ENCODE data around the gene POP7. TPM values are rescaled to one million over a fixed set of nuclear protein-coding genes. Genes with fewer than 3 reads are reported as not detected.
"Not testable (repeated sequence)": the region's sequence is repeated elsewhere in the genome, so short reads cannot be mapped to it uniquely, and the experiment has no call there.

The POP7 gene
- polyA plus RNA-seq, 1 experiment = 35.2 TPM

- Histone ChIP-seq H3K4me3 (ENCODE audit: low read depth, low read length) (peak overlapping the region; percentile 97), H3K36me3 (ENCODE audit: control insufficient read depth, insufficient read depth, low read length) (no peaks in the 10 kb centered on the region), H3K27me3 (ENCODE audit: control insufficient read depth, insufficient read depth, low read length) (no peaks in the 10 kb centered on the region)
- POLR2A ChIA-PET = interaction anchor here (0.6 to 0.7 kb wide), 2 partner anchors 145 to 168 kb away, joined by 3 to 7 read pairs; partner anchors contain the start of genes SLC12A9 and SRRT
- TF ChIP-seq CTCF (IDR thresholded peaks at IDR 0.05; ENCODE audit: insufficient read depth, low read depth, low read length) = no peak
- no peak for DNase-seq (ENCODE audit: low read depth)
- CTCF ChIA-PET = interaction anchor here (1.7 to 3.6 kb wide), 8 partner anchors 14 to 277 kb away, joined by 4 to 84 read pairs (median 16); partner anchors contain the start of genes EPHB4, EPO, GIGYF1 and MEPCE
Measured at GRCh38 chr7:100706672-100707311, 871 bp downstream of the POP7 start.

GRCh38 chr7:100708395-100708794, 2.5 kb downstream of the POP7 start:
- no peaks in the 10 kb centered on the region for H3K36me3 ChIP-seq (ENCODE audit: control insufficient read depth, insufficient read depth, low read length)
- no peak for DNase-seq (ENCODE audit: low read depth)
- ChIA-PET POLR2A (no interaction called here), CTCF (no interaction called here)
- no peak overlapping the region for H3K4me3 ChIP-seq (ENCODE audit: low read depth, low read length)
- no peak for TF ChIP-seq CTCF (IDR thresholded peaks at IDR 0.05; ENCODE audit: insufficient read depth, low read depth, low read length)
- no peaks in the 10 kb centered on the region for H3K27me3 ChIP-seq (ENCODE audit: control insufficient read depth, insufficient read depth, low read length)

GRCh38 chr7:100710452-100710851, 4.5 kb downstream of the POP7 start:
- CTCF ChIA-PET = interaction anchor here (2.3 kb wide), 1 partner anchor 142 kb away, joined by 6 read pairs; the partner anchor contains the start of gene SLC12A9
- DNase-seq (ENCODE audit: low read depth) = no peak
- POLR2A ChIA-PET = no interaction called here
- H3K27me3 ChIP-seq (ENCODE audit: control insufficient read depth, insufficient read depth, low read length) = 0 out of 2 replicates have a peak, but pooled peaks cover 1% of the 10 kb centered on the region
- no peaks in the 10 kb centered on the region for H3K36me3 ChIP-seq (ENCODE audit: control insufficient read depth, insufficient read depth, low read length)
- H3K4me3 ChIP-seq (ENCODE audit: low read depth, low read length) = no peak overlapping the region
- no peak for TF ChIP-seq CTCF (IDR thresholded peaks at IDR 0.05; ENCODE audit: insufficient read depth, low read depth, low read length)

- no peak overlapping the region for H3K4me3 ChIP-seq (ENCODE audit: low read depth, low read length)
- no peaks in the 10 kb centered on the region for H3K36me3 ChIP-seq (ENCODE audit: control insufficient read depth, insufficient read depth, low read length)
- TF ChIP-seq CTCF (IDR thresholded peaks at IDR 0.05; ENCODE audit: insufficient read depth, low read depth, low read length) = no peak
- POLR2A ChIA-PET = interaction anchor here (0.6 kb wide), 1 partner anchor 97 kb away, joined by 4 read pairs; no protein-coding TSS in a partner anchor
- CTCF ChIA-PET = interaction anchor here (2.0 to 2.3 kb wide), 2 partner anchors 14 to 141 kb away, joined by 6 to 8 read pairs; partner anchors contain the start of gene SLC12A9
- no peak for DNase-seq (ENCODE audit: low read depth)
- H3K27me3 ChIP-seq (ENCODE audit: control insufficient read depth, insufficient read depth, low read length) = 0 out of 2 replicates have a peak, but pooled peaks cover 1% of the 10 kb centered on the region
Measured at GRCh38 chr7:100711369-100711768, 5.4 kb downstream of the POP7 start.

- POLR2A ChIA-PET = no interaction called here
- no peak for TF ChIP-seq CTCF (IDR thresholded peaks at IDR 0.05; ENCODE audit: insufficient read depth, low read depth, low read length)
- Histone ChIP-seq H3K36me3 (ENCODE audit: control insufficient read depth, insufficient read depth, low read length) (no peaks in the 10 kb centered on the region), H3K27me3 (ENCODE audit: control insufficient read depth, insufficient read depth, low read length) (peaks cover 9% of the 10 kb centered on the region), H3K4me3 (ENCODE audit: low read depth, low read length) (no peak overlapping the region)
- CTCF ChIA-PET = interaction anchor here (0.8 to 2.2 kb wide), 6 partner anchors 9 to 138 kb away, joined by 3 to 9 read pairs (median 4); partner anchors contain the start of genes EPHB4, POP7 and SLC12A9
- DNase-seq (ENCODE audit: low read depth) = no peak
Measured at GRCh38 chr7:100714725-100715124, 8.8 kb downstream of the POP7 start.

- CTCF ChIA-PET = interaction anchor here (1.5 to 5.2 kb wide), 2 partner anchors 11 to 134 kb away, joined by 5 to 65 read pairs; partner anchors contain the start of genes POP7 and SLC12A9
- H3K36me3 ChIP-seq (ENCODE audit: control insufficient read depth, insufficient read depth, low read length); DNase-seq (ENCODE audit: low read depth); H3K4me3 ChIP-seq (ENCODE audit: low read depth, low read length): not testable (repeated sequence)
- POLR2A ChIA-PET = interaction anchor here (0.6 kb wide), 1 partner anchor 29 kb away, joined by 5 read pairs; no protein-coding TSS in a partner anchor
- H3K27me3 ChIP-seq (ENCODE audit: control insufficient read depth, insufficient read depth, low read length) = peaks cover 23% of the 10 kb centered on the region
Measured at GRCh38 chr7:100717073-100717472, 11.2 kb downstream of the POP7 start.

All from BJ (cell line).